Neural cell (in vitro differentiated cells): ENCODE measurements around the gene EML6. TPM values are rescaled to one million over a fixed set of nuclear protein-coding genes. Genes with fewer than 3 reads are reported as not detected.

ENCODE experiments used
- H2AFZ ChIP-seq: fragments of 200-600, 300-800 bp; sonication (generic), shearing (Covaris generic); 2 replicates; pipeline ENCODE4 v1.6.0; 2014; ENCODE audit warnings: low read depth, mild to moderate bottlenecking, antibody characterized with exemption, low read length, moderate library complexity
- H3F3A ChIP-seq: fragments of 200-600 bp; shearing (Covaris generic); 2 replicates; pipeline ENCODE4 v1.6.1; 2016; ENCODE audit warnings: mild to moderate bottlenecking, moderate library complexity, mixed read lengths, antibody characterized with exemption, low read length; ENCODE audit not compliant: insufficient read depth, poor library complexity, severe bottlenecking
- H3K27ac ChIP-seq: fragments of 200-600, 300-800 bp; sonication (generic), shearing (Covaris generic); 2 replicates; pipeline ENCODE4 v1.5.1; 2014; ENCODE audit warnings: mild to moderate bottlenecking, low read length, moderate library complexity
- H3K27me3 ChIP-seq: fragments of 300-800, 200-600 bp; sonication (generic), shearing (Covaris generic); 2 replicates; pipeline ENCODE4 v1.6.0; 2014; ENCODE audit warnings: mild to moderate bottlenecking, low read depth, low read length, moderate library complexity; ENCODE audit not compliant: insufficient read depth
- H3K36me3 ChIP-seq: fragments of 300-800, 200-600 bp; sonication (generic), shearing (Covaris generic); 2 replicates; pipeline ENCODE4 v1.5.1; 2014; ENCODE audit warnings: mild to moderate bottlenecking, antibody characterized with exemption, low read length, moderate library complexity; ENCODE audit not compliant: insufficient read depth
- H3K4me2 ChIP-seq: fragments of 300-800, 200-600 bp; sonication (generic), shearing (Covaris generic); 2 replicates; pipeline ENCODE4 v1.6.0; 2014; ENCODE audit warnings: mild to moderate bottlenecking, low read length
- H3K4me3 ChIP-seq: fragments of 300-800, 200-600 bp; sonication (generic), shearing (Covaris generic); 2 replicates; pipeline ENCODE4 v1.5.1; 2014; ENCODE audit warnings: mild to moderate bottlenecking, low read length, moderate library complexity
- H3K79me2 ChIP-seq: fragments of 200-600 bp; shearing (Covaris generic); replicated peaks from 2 replicates; pipeline ENCODE4 v1.6.0; 2014; ENCODE audit warnings: mild to moderate bottlenecking, low read length, moderate library complexity; ENCODE audit not compliant: insufficient read depth
- H3K9ac ChIP-seq: fragments of 300-800, 200-600 bp; sonication (generic), shearing (Covaris generic); 2 replicates; pipeline ENCODE4 v1.6.1; 2016; ENCODE audit warnings: mild to moderate bottlenecking, low read length, mixed read lengths
- H3K9me2 ChIP-seq: fragments of 200-600 bp; shearing (Covaris generic); 2 replicates; pipeline ENCODE4 v1.6.1; 2016; ENCODE audit warnings: mild to moderate bottlenecking, low read length, mixed read lengths; ENCODE audit not compliant: insufficient read depth
- H3K9me3 ChIP-seq: fragments of 200-600, 300-800 bp; sonication (generic), shearing (Covaris generic); 2 replicates; pipeline ENCODE4 v1.6.1; 2016; ENCODE audit warnings: mild to moderate bottlenecking, mixed run types, low read length, moderate library complexity, mixed read lengths
- H4K20me1 ChIP-seq: fragments of 200-600 bp; shearing (Covaris generic); 2 replicates; pipeline ENCODE4 v1.6.1; 2016; ENCODE audit warnings: mild to moderate bottlenecking, mixed run types; ENCODE audit not compliant: insufficient read depth
- EP300 ChIP-seq: fragments of 450-650 bp; conservative IDR thresholded peaks from 2 replicates; pipeline ENCODE4 v1.6.1; 2014; ENCODE audit warnings: antibody characterized with exemption, mild to moderate bottlenecking, moderate library complexity; ENCODE audit not compliant: poor library complexity, severe bottlenecking
- EZH2 ChIP-seq: fragments of 200-600, 300-800 bp; shearing (Covaris generic), sonication (generic); IDR thresholded peaks from 2 replicates; pipeline ENCODE4 v1.6.1; 2014; ENCODE audit warnings: antibody characterized with exemption, low read length, borderline replicate concordance, mild to moderate bottlenecking; ENCODE audit not compliant: insufficient read depth, poor library complexity, severe bottlenecking
- MXI1 ChIP-seq: fragments of 450-650 bp; conservative IDR thresholded peaks from 2 replicates; pipeline ENCODE4 v1.6.1; 2014; ENCODE audit warnings: antibody characterized with exemption, mild to moderate bottlenecking; ENCODE audit not compliant: poor library complexity, severe bottlenecking
- POLR2AphosphoS5 ChIP-seq: IDR thresholded peaks from 2 replicates; pipeline ENCODE4 v1.6.1; 2012
- RAD21 ChIP-seq: fragments of 450-650 bp; conservative IDR thresholded peaks from 2 replicates; pipeline ENCODE4 v1.6.1; 2014; ENCODE audit warnings: antibody characterized with exemption, mild to moderate bottlenecking, moderate library complexity
- SMC3 ChIP-seq: fragments of 450-650 bp; conservative IDR thresholded peaks from 2 replicates; pipeline ENCODE4 v1.6.1; 2014; ENCODE audit warnings: antibody characterized with exemption, mild to moderate bottlenecking, moderate library complexity; ENCODE audit not compliant: poor library complexity
- TAF1 ChIP-seq: IDR thresholded peaks from 2 replicates; pipeline ENCODE4 v1.6.1; 2012; ENCODE audit warnings: low read depth
- polyA plus RNA-seq: library from polyadenylated mRNA; depleted of rRNA; stranded (reverse); fragments of >200 nt; gene quantifications from 2 replicates; pipeline ENCODE4 v1.2.3, GENCODE V29; 2014
- TF ChIP-seq, protein P1 (sequence below): IDR thresholded peaks from 2 replicates; pipeline ENCODE4 v1.6.1; 2012; ENCODE audit warnings: borderline replicate concordance
- TF ChIP-seq, protein P2 (sequence below): fragments of 450-650 bp; IDR thresholded peaks from 2 replicates; pipeline ENCODE4 v1.5.1; 2014; ENCODE audit warnings: antibody characterized with exemption, mild to moderate bottlenecking, moderate library complexity; ENCODE audit not compliant: poor library complexity, severe bottlenecking

EML6 gene
- polyA plus RNA-seq, 1 donor from 2014 or later, result 13.4 TPM

DNA sequence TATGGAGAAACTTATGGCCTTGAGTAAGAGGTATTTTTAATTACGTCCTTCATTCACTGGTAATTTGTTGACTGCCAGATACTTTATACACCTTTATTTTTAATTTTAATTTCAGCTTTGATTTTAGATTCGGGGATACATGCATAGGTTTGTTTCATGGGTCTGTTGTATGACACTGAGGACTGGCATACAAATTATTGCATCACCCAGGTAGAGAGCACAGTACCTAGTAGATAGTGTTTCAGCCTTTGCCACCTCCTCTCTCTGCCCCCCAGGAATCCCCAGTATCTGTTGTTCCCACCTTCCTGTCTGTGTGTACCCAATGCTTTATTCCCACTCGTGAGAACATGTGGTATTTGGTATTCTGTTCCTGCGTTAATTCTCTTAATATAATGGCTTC lies 188.8 kb downstream of the EML6 start:
- no peak overlapping the region for H3K4me2 ChIP-seq
- H4K20me1 ChIP-seq, result no peaks in the 10 kb centered on the region
- H3K27me3 ChIP-seq, result no peaks in the 10 kb centered on the region
- H3F3A ChIP-seq, result no peaks in the 10 kb centered on the region
- H3K4me3 ChIP-seq, result no peak overlapping the region
- TF ChIP-seq EP300, result no peak
- TF ChIP-seq POLR2AphosphoS5, result no peak
- TF ChIP-seq MXI1, result no peak
- TF ChIP-seq EZH2, result no peak
- no peak for TF ChIP-seq TAF1
- TF ChIP-seq RAD21, result no peak
- no peak for TF ChIP-seq SMC3
- TF ChIP-seq, protein P1, sequence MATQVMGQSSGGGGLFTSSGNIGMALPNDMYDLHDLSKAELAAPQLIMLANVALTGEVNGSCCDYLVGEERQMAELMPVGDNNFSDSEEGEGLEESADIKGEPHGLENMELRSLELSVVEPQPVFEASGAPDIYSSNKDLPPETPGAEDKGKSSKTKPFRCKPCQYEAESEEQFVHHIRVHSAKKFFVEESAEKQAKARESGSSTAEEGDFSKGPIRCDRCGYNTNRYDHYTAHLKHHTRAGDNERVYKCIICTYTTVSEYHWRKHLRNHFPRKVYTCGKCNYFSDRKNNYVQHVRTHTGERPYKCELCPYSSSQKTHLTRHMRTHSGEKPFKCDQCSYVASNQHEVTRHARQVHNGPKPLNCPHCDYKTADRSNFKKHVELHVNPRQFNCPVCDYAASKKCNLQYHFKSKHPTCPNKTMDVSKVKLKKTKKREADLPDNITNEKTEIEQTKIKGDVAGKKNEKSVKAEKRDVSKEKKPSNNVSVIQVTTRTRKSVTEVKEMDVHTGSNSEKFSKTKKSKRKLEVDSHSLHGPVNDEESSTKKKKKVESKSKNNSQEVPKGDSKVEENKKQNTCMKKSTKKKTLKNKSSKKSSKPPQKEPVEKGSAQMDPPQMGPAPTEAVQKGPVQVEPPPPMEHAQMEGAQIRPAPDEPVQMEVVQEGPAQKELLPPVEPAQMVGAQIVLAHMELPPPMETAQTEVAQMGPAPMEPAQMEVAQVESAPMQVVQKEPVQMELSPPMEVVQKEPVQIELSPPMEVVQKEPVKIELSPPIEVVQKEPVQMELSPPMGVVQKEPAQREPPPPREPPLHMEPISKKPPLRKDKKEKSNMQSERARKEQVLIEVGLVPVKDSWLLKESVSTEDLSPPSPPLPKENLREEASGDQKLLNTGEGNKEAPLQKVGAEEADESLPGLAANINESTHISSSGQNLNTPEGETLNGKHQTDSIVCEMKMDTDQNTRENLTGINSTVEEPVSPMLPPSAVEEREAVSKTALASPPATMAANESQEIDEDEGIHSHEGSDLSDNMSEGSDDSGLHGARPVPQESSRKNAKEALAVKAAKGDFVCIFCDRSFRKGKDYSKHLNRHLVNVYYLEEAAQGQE, result no peak
- TF ChIP-seq, protein P2, sequence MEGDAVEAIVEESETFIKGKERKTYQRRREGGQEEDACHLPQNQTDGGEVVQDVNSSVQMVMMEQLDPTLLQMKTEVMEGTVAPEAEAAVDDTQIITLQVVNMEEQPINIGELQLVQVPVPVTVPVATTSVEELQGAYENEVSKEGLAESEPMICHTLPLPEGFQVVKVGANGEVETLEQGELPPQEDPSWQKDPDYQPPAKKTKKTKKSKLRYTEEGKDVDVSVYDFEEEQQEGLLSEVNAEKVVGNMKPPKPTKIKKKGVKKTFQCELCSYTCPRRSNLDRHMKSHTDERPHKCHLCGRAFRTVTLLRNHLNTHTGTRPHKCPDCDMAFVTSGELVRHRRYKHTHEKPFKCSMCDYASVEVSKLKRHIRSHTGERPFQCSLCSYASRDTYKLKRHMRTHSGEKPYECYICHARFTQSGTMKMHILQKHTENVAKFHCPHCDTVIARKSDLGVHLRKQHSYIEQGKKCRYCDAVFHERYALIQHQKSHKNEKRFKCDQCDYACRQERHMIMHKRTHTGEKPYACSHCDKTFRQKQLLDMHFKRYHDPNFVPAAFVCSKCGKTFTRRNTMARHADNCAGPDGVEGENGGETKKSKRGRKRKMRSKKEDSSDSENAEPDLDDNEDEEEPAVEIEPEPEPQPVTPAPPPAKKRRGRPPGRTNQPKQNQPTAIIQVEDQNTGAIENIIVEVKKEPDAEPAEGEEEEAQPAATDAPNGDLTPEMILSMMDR, result no peak
- no peaks in the 10 kb centered on the region for H3K9me2 ChIP-seq
- no peak overlapping the region for H3K9ac ChIP-seq
- H3K79me2 ChIP-seq, result no peaks in the 10 kb centered on the region
- no peak overlapping the region for H2AFZ ChIP-seq
- H3K27ac ChIP-seq, result no peak overlapping the region
- H3K36me3 ChIP-seq, result no peaks in the 10 kb centered on the region
- no peaks in the 10 kb centered on the region for H3K9me3 ChIP-seq

DNA sequence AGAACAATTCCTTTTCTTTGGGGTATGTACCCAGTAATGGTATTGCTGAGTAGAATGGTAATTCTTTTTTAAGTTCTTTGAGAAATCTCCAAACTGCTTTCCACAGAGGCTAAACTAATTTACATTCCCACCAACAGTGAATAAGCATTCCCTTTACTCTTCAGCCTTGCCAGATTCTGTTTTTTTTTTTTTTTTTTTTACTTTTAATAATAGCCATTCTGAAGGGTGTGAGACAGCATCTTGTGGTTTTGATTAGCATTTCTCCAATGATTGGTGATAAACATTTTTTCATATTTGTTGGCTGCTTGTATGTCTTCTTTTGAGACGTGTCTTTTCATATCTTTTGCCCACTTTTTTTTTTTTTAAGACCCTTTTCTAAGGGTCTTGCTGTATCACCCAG lies 189.4 kb downstream of the EML6 start:
- Histone ChIP-seq H3K9ac (no peak overlapping the region), H3K79me2 (no peaks in the 10 kb centered on the region), H3K9me3 (no peaks in the 10 kb centered on the region), H3F3A (no peaks in the 10 kb centered on the region), H4K20me1 (no peaks in the 10 kb centered on the region), H3K27me3 (no peaks in the 10 kb centered on the region), H3K9me2 (no peaks in the 10 kb centered on the region), H3K27ac (no peak overlapping the region), H3K4me2 (no peak overlapping the region), H2AFZ (no peak overlapping the region), H3K36me3 (no peaks in the 10 kb centered on the region), H3K4me3 (no peak overlapping the region)
- no peak for TF ChIP-seq MXI1

DNA sequence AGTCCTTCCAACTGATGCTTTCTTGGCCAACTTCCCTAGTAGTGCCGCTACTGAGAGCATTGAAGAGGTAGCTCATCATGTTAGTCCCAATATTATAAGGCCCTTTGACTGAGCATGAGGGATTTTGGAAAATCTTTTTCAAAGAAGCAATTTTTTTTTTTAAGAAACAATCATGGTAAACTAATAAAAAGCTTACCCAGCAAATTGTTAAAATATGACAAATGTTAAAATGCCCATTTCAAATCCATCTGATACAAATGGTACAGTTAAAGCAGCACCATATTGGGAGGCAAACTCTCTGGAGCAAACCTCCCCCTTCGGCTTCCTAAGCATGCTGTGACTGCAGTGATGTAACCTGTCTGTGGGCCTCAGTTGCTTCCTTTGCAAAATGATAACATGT lies 191.2 kb downstream of the EML6 start:
- Histone ChIP-seq H3K9me3 (no peaks in the 10 kb centered on the region), H3K4me3 (no peak overlapping the region), H3F3A (no peaks in the 10 kb centered on the region), H3K9me2 (no peaks in the 10 kb centered on the region), H3K4me2 (no peak overlapping the region), H3K9ac (no peak overlapping the region), H3K79me2 (no peaks in the 10 kb centered on the region), H3K27ac (no peak overlapping the region), H3K36me3 (no peaks in the 10 kb centered on the region), H3K27me3 (no peaks in the 10 kb centered on the region), H4K20me1 (no peaks in the 10 kb centered on the region), H2AFZ (no peak overlapping the region)
- TF ChIP-seq EZH2 (no peak), MXI1 (no peak), EP300 (no peak), RAD21 (no peak), SMC3 (no peak), TAF1 (no peak), POLR2AphosphoS5 (no peak)
- TF ChIP-seq, protein P1, result no peak
- TF ChIP-seq, protein P2, result no peak
